Liver (tissue), 9 donors: ENCODE data around the gene RER1. TPM values are rescaled to one million over a fixed set of nuclear protein-coding genes. Genes with fewer than 3 reads are reported as not detected.

ENCODE experiments used
- DNase-seq: peaks from one replicate; pipeline ENCODE4 v3.0.0-alpha.2; 2017; ENCODE audit warnings: low spot score
- H3K27ac ChIP-seq, 2 donors: one replicate each; pipeline ENCODE4 v1.7.0; 2013; ENCODE audit warnings: inconsistent platforms in 2 of 2, low read length in 2 of 2, control low read depth in 1 of 2, low read depth in 1 of 2, mild to moderate bottlenecking in 1 of 2
- H3K27me3 ChIP-seq, 4 donors: one replicate each; pipeline versions ENCODE4 v1.6.1 to v1.7.0; 2013; ENCODE audit warnings: low read length in 3 of 4, inconsistent platforms in 1 of 4, mild to moderate bottlenecking in 1 of 4, moderate library complexity in 1 of 4; ENCODE audit not compliant: control insufficient read depth in 4 of 4, insufficient read depth in 4 of 4
- H3K36me3 ChIP-seq, 4 donors: one replicate each; pipeline versions ENCODE4 v1.6.1 to v1.7.0; 2013; ENCODE audit warnings: low read length in 3 of 4, mild to moderate bottlenecking in 3 of 4, low read depth in 1 of 4, moderate library complexity in 1 of 4; ENCODE audit not compliant: control insufficient read depth in 4 of 4, insufficient read depth in 3 of 4
- H3K4me1 ChIP-seq, 4 donors: one replicate each; pipeline versions ENCODE4 v1.6.1 to v1.7.0; 2013; ENCODE audit warnings: low read length in 3 of 4, mild to moderate bottlenecking in 3 of 4, moderate library complexity in 1 of 4; ENCODE audit not compliant: control insufficient read depth in 4 of 4, insufficient read depth in 4 of 4
- H3K4me3 ChIP-seq, 3 donors: one replicate each; pipeline versions ENCODE4 v1.6.1 to v1.7.0; 2013; ENCODE audit warnings: low read length in 3 of 3, control low read depth in 1 of 3, low read depth in 1 of 3, mild to moderate bottlenecking in 1 of 3
- H3K9ac ChIP-seq, 2 donors: one replicate each; pipeline ENCODE4 v1.7.0; 2013; ENCODE audit warnings: low read length in 2 of 2, mild to moderate bottlenecking in 2 of 2, moderate library complexity in 2 of 2, control low read depth in 1 of 2, low read depth in 1 of 2
- H3K9me3 ChIP-seq, 4 donors: one replicate each; pipeline versions ENCODE4 v1.6.1 to v1.7.0; 2013; ENCODE audit warnings: low read length in 3 of 4; ENCODE audit not compliant: control insufficient read depth in 4 of 4
- CTCF ChIP-seq: fragments of 150-350 bp; IDR thresholded peaks from 2 replicates; pipeline ENCODE4 v1.5.1; 2017; ENCODE audit warnings: improper control_type of control experiment, low read depth, low read length; ENCODE audit not compliant: missing input control
- EGR1 ChIP-seq, 2 donors: IDR thresholded peaks; 2 replicates each; pipeline ENCODE4 v1.6.1; 2016 to 2018; ENCODE audit warnings: antibody characterized with exemption in 2 of 2, low read depth in 2 of 2
- FOXA1 ChIP-seq: IDR thresholded peaks from 2 replicates; pipeline ENCODE4 v1.6.1; 2016; ENCODE audit warnings: antibody characterized with exemption
- FOXA2 ChIP-seq: IDR thresholded peaks from 2 replicates; pipeline ENCODE4 v1.6.1; 2016; ENCODE audit warnings: antibody characterized with exemption
- HNF4A ChIP-seq, 2 donors: conservative IDR thresholded peaks; 2 replicates each; pipeline ENCODE4 v1.6.1; 2016; ENCODE audit warnings: antibody characterized with exemption in 2 of 2, mild to moderate bottlenecking in 2 of 2
- JUND ChIP-seq, 2 donors: IDR thresholded peaks; 2 replicates each; pipeline ENCODE4 v1.6.1; 2016; ENCODE audit warnings: antibody characterized with exemption in 2 of 2
- MAX ChIP-seq: IDR thresholded peaks from 2 replicates; pipeline ENCODE4 v1.6.1; 2016; ENCODE audit warnings: antibody characterized with exemption
- RAD21 ChIP-seq, 2 donors: IDR thresholded peaks; 2 replicates each; pipeline ENCODE4 v1.6.1; 2016; ENCODE audit warnings: antibody characterized with exemption in 2 of 2, mild to moderate bottlenecking in 2 of 2
- RXRA ChIP-seq, 2 donors: IDR thresholded peaks; 2 replicates each; pipeline ENCODE4 v1.6.1; 2017 to 2018; ENCODE audit warnings: antibody characterized with exemption in 2 of 2, mild to moderate bottlenecking in 1 of 2
- SP1 ChIP-seq: IDR thresholded peaks from 2 replicates; pipeline ENCODE4 v1.6.1; 2018; ENCODE audit warnings: antibody characterized with exemption, mild to moderate bottlenecking
- TAF1 ChIP-seq: conservative IDR thresholded peaks from 2 replicates; pipeline ENCODE4 v1.6.1; 2016; ENCODE audit warnings: antibody characterized with exemption, mild to moderate bottlenecking
- WGBS: extraction: QIAGEN DNeasy Blood & Tissue Kit; methylation state at CpG from one replicate; pipeline ENCODE4 v1.1.7; 2013; 5-methylcytosine and 5-hydroxymethylcytosine counted together
- polyA plus RNA-seq, 2 donors: library from polyadenylated mRNA; stranded (reverse) in 1 of 2; unstranded in 1 of 2; fragments of 200-250 nt in 1 of 2; fragments of >200 nt in 1 of 2; fragmentation: Nextera tagmentation in 1 of 2; extraction: Ambion mirVana in 1 of 2; gene quantifications; one replicate each; pipeline versions ENCODE4 v1.2.1 to v1.2.3, GENCODE V29; 2013 to 2015
- total RNA-seq, 2 donors: library from RNA; depleted of rRNA; stranded (reverse); fragments of >200 nt; gene quantifications; one replicate each; pipeline ENCODE4 v1.2.3, GENCODE V29; 2014
- TF ChIP-seq, protein P1 (sequence below): IDR thresholded peaks from 2 replicates; pipeline ENCODE4 v1.6.1; 2016; ENCODE audit warnings: antibody characterized with exemption, mild to moderate bottlenecking
- TF ChIP-seq, protein P2 (sequence below): IDR thresholded peaks from 2 replicates; pipeline ENCODE4 v1.6.1; 2016; ENCODE audit warnings: antibody characterized with exemption
- donor health status: healthy.
- donor health status: healthy.
- donor health status: healthy.
- donor health status: healthy.
- donor health status: healthy.

RER1 gene
- total and polyA plus RNA-seq, 4 donors = 43.5 to 142 (median 89.7) TPM

GRCh38 chr1:2406451-2407041 lies 14.9 kb downstream of the RER1 start:
- 82% methylated on average over 26 of the region's 26 CpGs for WGBS
- H3K36me3 ChIP-seq = peaks cover 8 to 41% (median 20%) of the 10 kb centered on the region in 4 donors
- H3K27me3 ChIP-seq = no peaks in the 10 kb centered on the region
- no peak overlapping the region for H3K9ac ChIP-seq
- H3K27ac ChIP-seq = no peak overlapping the region
- DNase-seq = no peak
- no peak overlapping the region for H3K4me3 ChIP-seq
- H3K4me1 ChIP-seq = peaks cover 9 to 53% (median 43%) of the 10 kb centered on the region in 4 donors
- TF ChIP-seq RAD21 (IDR thresholded peaks at IDR 0.05) = no peak
- TF ChIP-seq FOXA2 = no peak
- TF ChIP-seq TAF1 = no peak
- no peak for TF ChIP-seq JUND (IDR thresholded peaks at IDR 0.05)
- no peaks in the 10 kb centered on the region for H3K9me3 ChIP-seq

- peak overlapping the region in 1 of 2 donors; percentile 6 for H3K27ac ChIP-seq
- peaks cover 6 to 33% (median 16%) of the 10 kb centered on the region in 4 donors for H3K36me3 ChIP-seq
- no peaks in the 10 kb centered on the region for H3K9me3 ChIP-seq
- no peak for TF ChIP-seq RAD21 (IDR thresholded peaks at IDR 0.05)
- TF ChIP-seq SP1 = no peak
- TF ChIP-seq EGR1 (IDR thresholded peaks at IDR 0.05; ENCODE audit: low read depth in 2 of 2) = no peak
- TF ChIP-seq, protein P1, sequence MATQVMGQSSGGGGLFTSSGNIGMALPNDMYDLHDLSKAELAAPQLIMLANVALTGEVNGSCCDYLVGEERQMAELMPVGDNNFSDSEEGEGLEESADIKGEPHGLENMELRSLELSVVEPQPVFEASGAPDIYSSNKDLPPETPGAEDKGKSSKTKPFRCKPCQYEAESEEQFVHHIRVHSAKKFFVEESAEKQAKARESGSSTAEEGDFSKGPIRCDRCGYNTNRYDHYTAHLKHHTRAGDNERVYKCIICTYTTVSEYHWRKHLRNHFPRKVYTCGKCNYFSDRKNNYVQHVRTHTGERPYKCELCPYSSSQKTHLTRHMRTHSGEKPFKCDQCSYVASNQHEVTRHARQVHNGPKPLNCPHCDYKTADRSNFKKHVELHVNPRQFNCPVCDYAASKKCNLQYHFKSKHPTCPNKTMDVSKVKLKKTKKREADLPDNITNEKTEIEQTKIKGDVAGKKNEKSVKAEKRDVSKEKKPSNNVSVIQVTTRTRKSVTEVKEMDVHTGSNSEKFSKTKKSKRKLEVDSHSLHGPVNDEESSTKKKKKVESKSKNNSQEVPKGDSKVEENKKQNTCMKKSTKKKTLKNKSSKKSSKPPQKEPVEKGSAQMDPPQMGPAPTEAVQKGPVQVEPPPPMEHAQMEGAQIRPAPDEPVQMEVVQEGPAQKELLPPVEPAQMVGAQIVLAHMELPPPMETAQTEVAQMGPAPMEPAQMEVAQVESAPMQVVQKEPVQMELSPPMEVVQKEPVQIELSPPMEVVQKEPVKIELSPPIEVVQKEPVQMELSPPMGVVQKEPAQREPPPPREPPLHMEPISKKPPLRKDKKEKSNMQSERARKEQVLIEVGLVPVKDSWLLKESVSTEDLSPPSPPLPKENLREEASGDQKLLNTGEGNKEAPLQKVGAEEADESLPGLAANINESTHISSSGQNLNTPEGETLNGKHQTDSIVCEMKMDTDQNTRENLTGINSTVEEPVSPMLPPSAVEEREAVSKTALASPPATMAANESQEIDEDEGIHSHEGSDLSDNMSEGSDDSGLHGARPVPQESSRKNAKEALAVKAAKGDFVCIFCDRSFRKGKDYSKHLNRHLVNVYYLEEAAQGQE = no peak
- TF ChIP-seq CTCF = no peak
- TF ChIP-seq HNF4A (conservative IDR thresholded peaks at IDR 0.05) = no peak
- no peak for TF ChIP-seq RXRA (IDR thresholded peaks at IDR 0.05)
- TF ChIP-seq TAF1 = no peak
- H3K4me3 ChIP-seq = no peak overlapping the region
- no peak for DNase-seq
- H3K4me1 ChIP-seq = peaks cover 9 to 58% (median 48%) of the 10 kb centered on the region in 4 donors
- no peak overlapping the region for H3K9ac ChIP-seq
- H3K27me3 ChIP-seq = no peaks in the 10 kb centered on the region
- WGBS = 63% methylated on average over 25 of the region's 25 CpGs
Observed at GRCh38 chr1:2407166-2407990, 15.7 kb downstream of the RER1 start.

- H3K9ac ChIP-seq = no peak overlapping the region
- DNase-seq = no peak
- WGBS = 92% methylated on average over 8 of the region's 8 CpGs
- no peaks in the 10 kb centered on the region for H3K27me3 ChIP-seq
- no peak overlapping the region for H3K27ac ChIP-seq
- H3K36me3 ChIP-seq = peaks cover 3 to 27% (median 15%) of the 10 kb centered on the region in 4 donors
- H3K4me1 ChIP-seq = peaks cover 9 to 60% (median 49%) of the 10 kb centered on the region in 4 donors
- H3K4me3 ChIP-seq = no peak overlapping the region
- TF ChIP-seq TAF1 = no peak
- TF ChIP-seq MAX = no peak
- no peak for TF ChIP-seq CTCF
- no peak for TF ChIP-seq RXRA (IDR thresholded peaks at IDR 0.05)
- no peak for TF ChIP-seq FOXA2
- TF ChIP-seq FOXA1 = no peak
- TF ChIP-seq, protein P2, sequence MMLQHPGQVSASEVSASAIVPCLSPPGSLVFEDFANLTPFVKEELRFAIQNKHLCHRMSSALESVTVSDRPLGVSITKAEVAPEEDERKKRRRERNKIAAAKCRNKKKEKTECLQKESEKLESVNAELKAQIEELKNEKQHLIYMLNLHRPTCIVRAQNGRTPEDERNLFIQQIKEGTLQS = no peak
- no peak for TF ChIP-seq SP1
- no peak for TF ChIP-seq HNF4A (conservative IDR thresholded peaks at IDR 0.05)
- no peaks in the 10 kb centered on the region for H3K9me3 ChIP-seq
Observed at GRCh38 chr1:2407991-2408275, 16.3 kb downstream of the RER1 start.
